ENCODE measurements around the gene RDH16.

DNA sequence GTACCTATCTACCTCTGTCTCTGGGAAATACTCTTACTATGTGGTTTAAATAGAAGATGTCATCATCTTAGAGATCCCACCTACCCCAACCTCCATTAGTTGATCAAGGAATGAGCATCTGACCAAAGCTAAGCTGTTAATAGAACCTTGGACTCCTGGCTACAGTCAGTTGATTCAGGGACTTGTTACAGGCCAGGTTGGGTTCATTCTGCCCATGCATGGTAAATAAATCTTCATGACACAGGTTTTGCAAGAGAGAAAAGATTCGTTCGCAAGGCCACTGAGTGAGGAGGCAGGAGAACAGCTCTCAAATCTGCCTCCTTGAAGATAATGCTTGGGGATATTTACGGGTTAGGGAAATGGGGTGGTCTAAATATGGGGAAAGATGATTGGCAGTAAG is 42.7 kb downstream of the RDH16 start:
- TF ChIP-seq, protein P1, sequence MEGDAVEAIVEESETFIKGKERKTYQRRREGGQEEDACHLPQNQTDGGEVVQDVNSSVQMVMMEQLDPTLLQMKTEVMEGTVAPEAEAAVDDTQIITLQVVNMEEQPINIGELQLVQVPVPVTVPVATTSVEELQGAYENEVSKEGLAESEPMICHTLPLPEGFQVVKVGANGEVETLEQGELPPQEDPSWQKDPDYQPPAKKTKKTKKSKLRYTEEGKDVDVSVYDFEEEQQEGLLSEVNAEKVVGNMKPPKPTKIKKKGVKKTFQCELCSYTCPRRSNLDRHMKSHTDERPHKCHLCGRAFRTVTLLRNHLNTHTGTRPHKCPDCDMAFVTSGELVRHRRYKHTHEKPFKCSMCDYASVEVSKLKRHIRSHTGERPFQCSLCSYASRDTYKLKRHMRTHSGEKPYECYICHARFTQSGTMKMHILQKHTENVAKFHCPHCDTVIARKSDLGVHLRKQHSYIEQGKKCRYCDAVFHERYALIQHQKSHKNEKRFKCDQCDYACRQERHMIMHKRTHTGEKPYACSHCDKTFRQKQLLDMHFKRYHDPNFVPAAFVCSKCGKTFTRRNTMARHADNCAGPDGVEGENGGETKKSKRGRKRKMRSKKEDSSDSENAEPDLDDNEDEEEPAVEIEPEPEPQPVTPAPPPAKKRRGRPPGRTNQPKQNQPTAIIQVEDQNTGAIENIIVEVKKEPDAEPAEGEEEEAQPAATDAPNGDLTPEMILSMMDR (conservative IDR thresholded peaks at IDR 0.05): no peak
- TF ChIP-seq ZFX (IDR thresholded peaks at IDR 0.05): no peak

Data from C4-2B (cell line).